ENCODE measurements around the gene CATSPER3. TPM values are rescaled to one million over a fixed set of nuclear protein-coding genes. Genes with fewer than 3 reads are reported as not detected.

The CATSPER3 gene
- polyA plus RNA-seq, 6 donors from 2014 or later = 0.31 to 1.1 (median 0.43) TPM; not detected in 2

DNA sequence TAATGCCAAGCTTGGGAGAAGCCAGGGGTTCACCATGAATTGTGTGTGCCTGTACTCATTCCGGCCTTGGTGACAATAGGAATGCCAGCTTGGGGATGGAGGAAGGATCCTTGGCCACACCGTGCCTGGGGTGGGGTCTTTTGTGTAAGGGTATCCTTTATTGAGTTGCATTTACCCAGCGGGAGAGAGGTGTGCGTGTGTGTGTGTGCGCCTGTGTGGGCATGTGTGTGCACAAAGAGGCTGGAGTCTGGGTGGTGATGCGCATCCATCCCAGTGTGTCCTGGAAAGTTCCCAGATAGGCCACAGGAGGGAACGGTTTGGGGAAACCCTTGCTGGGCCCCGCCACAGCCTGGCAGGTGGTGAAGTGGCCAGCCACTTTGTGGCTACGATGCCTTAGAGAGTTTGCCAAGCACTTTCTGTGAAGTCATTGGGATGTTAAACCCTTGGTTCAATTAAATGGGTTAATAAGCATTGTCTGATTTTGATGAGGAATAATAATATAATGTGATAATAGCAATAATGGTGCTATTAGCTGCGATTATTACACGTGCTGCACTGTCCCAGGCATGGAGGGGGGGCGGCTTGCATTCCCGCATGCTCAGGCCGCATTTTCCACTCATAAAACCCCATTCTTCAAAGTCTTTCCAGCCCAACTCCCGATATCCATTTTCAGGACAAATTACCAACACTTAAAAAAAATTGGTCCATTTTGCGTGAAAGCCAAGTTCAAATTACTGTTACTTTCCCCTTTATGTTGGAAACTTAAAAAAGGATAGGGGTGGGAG is 52.6 kb downstream of the CATSPER3 start:
- no peaks in the 10 kb centered on the region for H3K4me1 Mint-ChIP-seq
- H3K36me3 Mint-ChIP-seq = no peaks in the 10 kb centered on the region
- ATAC-seq (ENCODE audit: low read depth in 2 of 2) = no peak
- no peaks in the 10 kb centered on the region for H3K9me3 Mint-ChIP-seq
- no peak overlapping the region for H3K4me3 Mint-ChIP-seq
- no peak overlapping the region for H3K27ac Mint-ChIP-seq
- DNase-seq = no peak
- peaks cover 21 to 27% (median 26%) of the 10 kb centered on the region in 3 donors for H3K27me3 Mint-ChIP-seq

GRCh38 chr5:135024956-135025729 is 57.4 kb downstream of the CATSPER3 start:
- H3K4me1 Mint-ChIP-seq = peaks cover 13 to 22% (median 19%) of the 10 kb centered on the region in 3 donors

DNA sequence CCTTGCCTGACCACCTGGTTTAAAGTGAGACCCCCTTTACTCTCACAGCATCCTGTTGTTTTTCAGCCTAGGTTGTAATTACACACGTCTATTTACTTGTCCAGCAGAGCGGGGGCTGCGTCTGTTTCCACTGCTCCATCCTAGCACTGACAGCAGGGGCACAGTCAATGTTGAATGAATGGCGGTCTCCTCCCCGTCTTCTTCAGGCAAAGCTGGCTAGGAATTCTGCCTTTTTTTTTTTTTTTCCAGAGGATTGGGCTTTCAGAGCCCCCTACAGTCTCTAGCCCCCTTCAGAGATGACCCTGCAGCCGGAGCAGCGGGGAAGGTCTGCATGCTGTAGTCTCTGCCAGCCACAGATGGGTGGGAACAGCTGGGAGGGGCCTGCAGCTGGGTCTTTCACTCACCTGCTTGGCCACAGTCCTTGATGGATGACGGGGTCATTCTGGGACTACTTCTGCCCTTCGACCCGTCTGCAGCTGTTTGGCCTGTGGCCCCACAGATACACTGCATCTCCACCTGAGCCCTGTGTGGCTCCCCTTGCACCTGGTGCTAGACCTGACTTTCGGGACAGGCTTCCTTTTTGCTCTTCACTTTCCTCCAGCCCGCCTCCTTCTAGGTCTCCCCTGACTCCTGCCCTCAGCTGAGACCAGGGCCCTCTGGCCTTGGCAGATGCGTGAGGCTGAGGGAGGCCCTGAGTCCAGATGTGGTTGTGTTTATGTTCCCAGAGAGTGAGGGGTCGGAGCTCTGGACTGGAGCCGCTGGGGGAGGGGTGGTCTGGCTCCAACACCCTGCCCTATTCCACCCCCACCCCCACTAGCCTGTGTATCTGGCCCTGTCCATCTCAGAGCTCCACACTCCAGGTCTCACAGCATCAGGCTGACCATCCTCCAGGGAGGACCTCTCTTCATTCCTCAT is 58.3 kb downstream of the CATSPER3 start:
- Mint-ChIP-seq H3K27me3 (peaks cover 52 to 73% (median 61%) of the 10 kb centered on the region in 3 donors), H3K27ac (no peak overlapping the region)

More at GRCh38 chr5:135024956-135025729, 57.4 kb downstream of the CATSPER3 start:
- Mint-ChIP-seq H3K9me3 (peaks cover 2 to 10% (median 7%) of the 10 kb centered on the region in 7 donors), H3K36me3 (peaks cover 0 to 16% of the 10 kb centered on the region in 2 donors), H3K27me3 (peaks cover 44 to 64% (median 53%) of the 10 kb centered on the region in 3 donors), H3K27ac (no peak overlapping the region), H3K4me3 (no peak overlapping the region)
- no peak for DNase-seq
- ATAC-seq (ENCODE audit: low read depth in 2 of 2) = no peak

DNA sequence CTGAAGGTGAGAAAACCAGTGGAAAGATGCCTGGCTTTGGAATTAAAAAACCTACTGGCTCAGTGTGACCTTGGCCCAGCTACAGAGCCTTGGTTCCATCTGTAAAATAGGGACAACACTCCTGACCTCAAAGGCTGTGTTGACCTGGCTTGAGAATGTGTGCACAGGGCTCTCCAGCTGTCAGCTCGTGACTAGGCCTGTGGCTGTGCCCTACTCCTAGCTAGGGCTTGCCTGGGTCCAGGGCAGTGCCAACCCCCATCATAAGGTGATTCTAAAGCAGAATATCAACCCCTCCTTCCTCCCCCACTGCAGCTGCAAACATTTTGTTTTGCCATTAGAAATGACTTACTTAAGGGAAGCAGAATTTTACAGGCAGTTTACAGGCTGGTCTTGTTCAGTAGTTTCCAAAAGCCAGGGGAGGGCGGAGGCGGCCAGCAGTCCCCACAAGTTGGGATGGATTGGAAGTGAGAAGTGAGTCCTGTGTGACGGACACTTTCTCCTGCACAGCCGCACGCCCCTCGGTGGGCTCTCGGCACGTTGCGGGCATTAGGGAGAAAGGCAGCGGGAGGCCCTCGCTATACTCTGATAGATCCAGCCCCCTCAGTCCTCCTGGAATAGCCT is 59.0 kb downstream of the CATSPER3 start:
- DNase-seq (no peak), ATAC-seq (ENCODE audit: low read depth in 2 of 2) (no peak)
- Mint-ChIP-seq H3K27ac (peak overlapping the region in 2 of 6 donors; percentile 5 to 10), H3K9me3 (peaks cover 2 to 10% (median 7%) of the 10 kb centered on the region in 7 donors), H3K36me3 (peaks cover 0 to 16% of the 10 kb centered on the region in 2 donors), H3K4me3 (peak overlapping the region in 2 of 8 donors; percentile 6 to 19), H3K27me3 (peaks cover 56 to 79% (median 69%) of the 10 kb centered on the region in 3 donors), H3K4me1 (peaks cover 26 to 36% (median 33%) of the 10 kb centered on the region in 3 donors)

More for the DNA sequence above, 58.3 kb downstream of the CATSPER3 start:
- Mint-ChIP-seq H3K4me1 (peaks cover 22 to 31% (median 28%) of the 10 kb centered on the region in 3 donors), H3K4me3 (no peak overlapping the region), H3K36me3 (peaks cover 0 to 16% of the 10 kb centered on the region in 2 donors), H3K9me3 (peaks cover 2 to 10% (median 7%) of the 10 kb centered on the region in 7 donors)
- ATAC-seq (ENCODE audit: low read depth in 2 of 2) (no peak), DNase-seq (no peak)

DNA sequence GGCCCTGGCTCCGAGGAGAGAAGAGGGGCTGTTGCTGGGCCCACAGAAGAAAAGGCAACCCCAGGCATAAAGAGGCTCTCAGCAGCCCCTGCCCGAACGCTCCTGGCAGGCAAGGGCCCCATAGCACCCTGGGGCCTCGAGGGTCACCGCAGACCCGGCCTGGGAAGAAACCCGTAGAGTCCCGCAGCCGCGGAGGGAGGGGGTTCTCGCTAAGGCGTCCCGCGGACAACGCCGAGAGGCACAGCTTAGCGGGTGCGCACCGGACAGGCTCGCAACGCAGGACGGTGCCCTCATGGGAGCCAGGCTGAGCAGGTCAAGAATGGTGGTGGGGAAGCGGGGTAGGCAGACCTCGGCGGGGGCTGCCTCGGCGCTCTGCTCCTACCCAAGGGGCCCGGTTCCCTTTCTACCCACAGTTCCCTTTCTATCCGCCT is 59.6 kb downstream of the CATSPER3 start:
- H3K4me3 Mint-ChIP-seq = peak overlapping the region in 7 of 8 donors; percentile 10 to 74 (median 59)
- H3K27me3 Mint-ChIP-seq = peaks cover 57 to 82% (median 74%) of the 10 kb centered on the region in 3 donors
- ATAC-seq (ENCODE audit: low read depth in 2 of 2) = peak in 1 of 2 donors; percentile 30
- peaks cover 2 to 10% (median 7%) of the 10 kb centered on the region in 7 donors for H3K9me3 Mint-ChIP-seq
- H3K4me1 Mint-ChIP-seq = peaks cover 31 to 42% (median 39%) of the 10 kb centered on the region in 3 donors
- H3K36me3 Mint-ChIP-seq = peaks cover 0 to 16% of the 10 kb centered on the region in 2 donors
- DNase-seq = no peak
- H3K27ac Mint-ChIP-seq = peak overlapping the region in 2 of 6 donors; percentile 64 to 88

DNA sequence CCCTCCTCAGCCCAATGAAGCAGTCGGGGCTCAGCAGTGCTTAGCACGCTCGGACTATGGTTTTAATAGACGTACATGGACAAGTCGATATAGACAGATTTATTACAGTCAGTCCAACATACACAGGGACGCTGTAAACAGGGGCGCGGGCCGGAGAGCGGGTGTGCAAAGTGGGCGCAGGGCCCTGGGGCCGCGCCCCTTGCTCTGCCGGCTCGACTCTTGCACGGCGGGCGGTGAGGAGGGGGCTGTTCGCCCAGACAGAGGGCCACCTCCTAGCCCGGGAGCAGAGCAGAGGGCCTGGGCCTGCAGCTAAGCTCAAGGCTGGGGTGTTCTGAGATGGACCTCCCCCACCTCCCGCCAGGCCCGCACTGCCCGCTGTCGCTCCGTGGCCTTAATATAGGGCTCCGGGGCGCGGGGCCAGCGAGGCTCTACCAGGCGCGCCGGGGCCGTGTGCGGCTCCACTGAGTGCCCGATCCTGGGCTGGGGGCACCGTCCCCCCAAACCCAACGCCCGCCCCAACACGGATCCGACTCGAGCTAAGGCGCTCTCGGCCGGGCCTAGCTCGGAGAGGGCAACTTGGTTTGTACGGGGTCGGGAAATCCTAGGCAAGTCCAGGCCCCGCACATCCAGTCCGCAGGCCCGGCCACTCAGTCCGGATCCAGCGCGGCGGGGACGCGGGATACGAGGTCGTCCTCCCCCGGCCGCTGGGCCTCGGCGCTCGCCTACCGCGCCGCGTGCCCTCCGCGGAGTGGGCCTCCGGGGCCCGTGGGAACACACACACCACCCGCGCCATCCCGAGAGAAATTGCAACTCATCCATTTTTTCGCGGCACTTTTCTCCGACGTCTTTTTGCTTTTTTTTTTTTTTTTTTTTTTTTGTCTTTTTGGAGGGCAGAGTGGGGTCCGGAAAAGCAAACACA is 60.2 kb downstream of the CATSPER3 start:
- H3K27ac Mint-ChIP-seq = peak overlapping the region in 2 of 6 donors; percentile 64 to 88
- DNase-seq = no peak
- H3K4me3 Mint-ChIP-seq = peak overlapping the region in 7 of 8 donors; percentile 10 to 74 (median 59)
- H3K27me3 Mint-ChIP-seq = peaks cover 62 to 84% (median 79%) of the 10 kb centered on the region in 3 donors
- ATAC-seq (ENCODE audit: low read depth in 2 of 2) = no peak
- H3K9me3 Mint-ChIP-seq = peaks cover 2 to 10% (median 7%) of the 10 kb centered on the region in 7 donors
- peaks cover 0 to 17% of the 10 kb centered on the region in 2 donors for H3K36me3 Mint-ChIP-seq
- H3K4me1 Mint-ChIP-seq = peaks cover 32 to 44% (median 42%) of the 10 kb centered on the region in 3 donors

GRCh38 chr5:135028791-135029476 is 61.2 kb downstream of the CATSPER3 start:
- Mint-ChIP-seq H3K36me3 (peaks cover 0 to 23% of the 10 kb centered on the region in 2 donors), H3K27me3 (peaks cover 63 to 82% (median 79%) of the 10 kb centered on the region in 3 donors), H3K9me3 (peaks cover 2 to 13% (median 7%) of the 10 kb centered on the region in 7 donors), H3K27ac (peak overlapping the region in 5 of 6 donors; percentile 71 to 97 (median 80)), H3K4me1 (peaks cover 37 to 50% (median 46%) of the 10 kb centered on the region in 3 donors), H3K4me3 (peak overlapping the region; percentile 16 to 76 (median 68))
- no peak for ATAC-seq (ENCODE audit: low read depth in 2 of 2)
- no peak for DNase-seq

DNA sequence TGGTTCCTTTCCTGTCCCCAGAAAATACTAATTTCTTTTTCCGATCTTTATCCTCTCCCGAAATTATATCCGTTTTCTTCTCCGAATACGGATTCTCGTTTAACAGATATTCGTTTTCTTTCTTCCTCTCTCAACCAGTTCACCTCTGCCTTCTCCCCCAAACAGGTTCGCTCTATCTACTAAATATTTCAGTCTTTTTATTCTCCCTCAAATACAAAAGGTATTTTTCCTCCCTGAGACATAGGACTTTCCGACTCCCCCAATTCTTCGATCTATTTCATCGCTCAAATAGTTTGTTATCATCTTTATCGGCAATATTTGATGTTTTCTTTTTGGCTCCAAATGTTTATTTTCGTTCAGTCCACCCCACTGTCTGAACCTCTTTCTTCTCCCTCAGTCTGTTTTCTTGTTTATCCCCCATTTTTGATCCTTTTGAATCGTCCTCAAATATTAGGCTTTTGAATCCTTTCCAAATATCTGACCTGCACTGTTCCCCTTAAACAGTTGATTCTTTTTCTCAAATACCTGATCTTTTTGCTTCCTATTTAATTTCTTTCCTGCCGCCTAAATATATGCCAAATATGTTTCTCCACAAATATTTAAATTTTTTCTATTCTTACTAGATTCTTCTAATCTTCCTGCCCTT is 61.9 kb downstream of the CATSPER3 start:
- Mint-ChIP-seq H3K4me1 (peaks cover 41 to 54% (median 48%) of the 10 kb centered on the region in 3 donors), H3K4me3 (peak overlapping the region; percentile 24 to 76 (median 66)), H3K36me3 (peaks cover 0 to 24% of the 10 kb centered on the region in 2 donors), H3K27ac (peak overlapping the region in 5 of 6 donors; percentile 71 to 97 (median 80)), H3K9me3 (peaks cover 2 to 13% (median 7%) of the 10 kb centered on the region in 7 donors), H3K27me3 (peaks cover 64 to 85% (median 84%) of the 10 kb centered on the region in 3 donors)
- DNase-seq = no peak
- no peak for ATAC-seq (ENCODE audit: low read depth in 2 of 2)

DNA sequence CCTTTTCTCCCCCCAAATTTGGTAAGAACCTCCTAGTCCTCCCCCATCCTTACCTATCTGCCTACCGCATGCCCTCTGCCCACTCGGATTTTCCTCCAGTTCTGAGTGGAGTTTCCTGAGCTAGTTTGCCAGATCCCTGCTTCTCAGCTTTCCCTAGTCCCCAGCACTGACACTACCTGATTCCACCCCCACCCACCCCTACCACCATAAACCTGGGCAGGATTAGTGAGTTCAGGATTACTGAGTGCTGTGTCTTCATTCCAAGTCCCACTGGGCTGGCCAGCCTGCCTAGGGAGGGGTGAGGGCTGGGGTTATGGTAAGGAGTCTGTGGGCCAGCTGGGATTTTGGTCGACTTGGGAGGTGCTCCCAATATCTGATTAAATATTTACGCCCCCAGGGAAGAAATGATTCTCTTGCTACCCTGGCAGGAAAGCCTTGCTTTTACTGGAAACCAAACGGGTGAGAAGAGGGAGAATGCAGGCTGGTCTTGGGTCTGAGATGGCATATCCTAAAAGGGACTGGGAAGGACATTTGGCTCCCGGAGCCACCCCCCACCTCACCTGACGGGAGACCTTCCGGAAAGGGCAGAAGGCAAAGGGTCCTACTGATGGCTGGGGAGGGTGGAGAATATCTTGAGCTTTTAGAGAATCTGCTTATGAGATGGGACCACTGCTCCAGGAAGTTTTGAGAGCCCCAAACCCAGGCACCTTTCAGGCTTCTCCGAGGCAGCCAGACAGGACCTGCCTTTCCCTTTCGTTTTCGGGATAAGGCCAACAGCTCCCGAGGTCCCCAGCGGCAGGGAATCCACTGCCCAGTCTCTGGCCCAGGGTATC is 62.6 kb downstream of the CATSPER3 start:
- Mint-ChIP-seq H3K4me1 (peaks cover 46 to 62% (median 55%) of the 10 kb centered on the region in 3 donors), H3K9me3 (peaks cover 2 to 13% (median 7%) of the 10 kb centered on the region in 7 donors), H3K4me3 (peak overlapping the region; percentile 10 to 74 (median 70)), H3K36me3 (peaks cover 0 to 31% of the 10 kb centered on the region in 2 donors), H3K27ac (peak overlapping the region in 4 of 6 donors; percentile 71 to 97 (median 90)), H3K27me3 (peaks cover 64 to 91% (median 85%) of the 10 kb centered on the region in 3 donors)
- ATAC-seq (ENCODE audit: low read depth in 2 of 2) (no peak), DNase-seq (no peak)
